Left ventricle myocardium superior (tissue), 1 donor: ENCODE data around the gene ADAMTS8. TPM values are rescaled to one million over a fixed set of nuclear protein-coding genes. Genes with fewer than 3 reads are reported as not detected.

Experiments
- ATAC-seq: fragments of 200-7000 bp; cut with Tn5 transposase; one replicate; pipeline ENCODE4 v1.9.1; 2020; ENCODE audit warnings: mild to moderate bottlenecking, moderate library complexity
- DNase-seq: peaks from one replicate; pipeline ENCODE4 v3.0.0-alpha.2; 2020
- intact Hi-C: fragments of 100-400 bp; cut with micrococcal nuclease; formaldehyde crosslinking; loops from one replicate; pipeline ENCODE4 v1.11.0; 2022
- total RNA-seq: library from RNA; stranded (reverse); fragmentation: NEBNext Ultra II Directional; extraction: Animal tissue kit (Norgen Biotek cat#: 25700); gene quantifications from one replicate; pipeline ENCODE4 v1.2.1, GENCODE V29; 2021
- donor health status: DM: no; HTN: yes; CAD: no; lungs with severe emphysema.

The ADAMTS8 gene
- total RNA-seq, 1 donor from 2014 or later = 0.42 TPM

GRCh38 chr11:130426223-130426836 is 2.1 kb downstream of the ADAMTS8 start:
- DNase-seq = peak; percentile 45
- ATAC-seq = peak; percentile 61
- intact Hi-C loops = loop anchor here (10.0 kb wide), 1 partner anchor 212 kb away; no protein-coding TSS in a partner anchor

GRCh38 chr11:130425156-130425555 is 3.3 kb downstream of the ADAMTS8 start:
- no peak for ATAC-seq
- intact Hi-C loops = loop anchor here (10.0 kb wide), 1 partner anchor 210 kb away; no protein-coding TSS in a partner anchor
- DNase-seq = no peak

GRCh38 chr11:130424613-130425140 is 3.7 kb downstream of the ADAMTS8 start:
- intact Hi-C loops = loop anchor here (10.0 kb wide), 1 partner anchor 210 kb away; no protein-coding TSS in a partner anchor
- DNase-seq (no peak), ATAC-seq (no peak)

GRCh38 chr11:130423541-130424142 is 4.8 kb downstream of the ADAMTS8 start:
- no peak for DNase-seq
- intact Hi-C loops = loop anchor here (10.0 kb wide), 1 partner anchor 209 kb away; no protein-coding TSS in a partner anchor

GRCh38 chr11:130422251-130422995 is 6.0 kb downstream of the ADAMTS8 start:
- ATAC-seq (no peak), DNase-seq (no peak)
- intact Hi-C loops = loop anchor here (10.0 kb wide), 1 partner anchor 208 kb away; no protein-coding TSS in a partner anchor

More at GRCh38 chr11:130423541-130424142, 4.8 kb downstream of the ADAMTS8 start:
- no peak for ATAC-seq

GRCh38 chr11:130421697-130422096 is 6.7 kb downstream of the ADAMTS8 start:
- ATAC-seq (no peak), DNase-seq (no peak)
- intact Hi-C loops = loop anchor here (10.0 kb wide), 1 partner anchor 207 kb away; no protein-coding TSS in a partner anchor

- ATAC-seq (no peak), DNase-seq (no peak)
- intact Hi-C loops = loop anchor here (10.0 kb wide), 1 partner anchor 206 kb away; no protein-coding TSS in a partner anchor
Observed at GRCh38 chr11:130421199-130421585, 7.2 kb downstream of the ADAMTS8 start.

- intact Hi-C loops = loop anchor here (10.0 kb wide), 1 partner anchor 206 kb away; no protein-coding TSS in a partner anchor
- DNase-seq (no peak), ATAC-seq (peak; percentile 50)
Observed at GRCh38 chr11:130420478-130421198, 7.8 kb downstream of the ADAMTS8 start.

- ATAC-seq = peak; percentile 36
- no peak for DNase-seq
- intact Hi-C loops = no loop called here
Observed at GRCh38 chr11:130418756-130419155, 9.7 kb downstream of the ADAMTS8 start.

GRCh38 chr11:130418210-130418609 is 10.2 kb downstream of the ADAMTS8 start:
- intact Hi-C loops = no loop called here
- DNase-seq (no peak), ATAC-seq (no peak)

- ATAC-seq (no peak), DNase-seq (no peak)
- intact Hi-C loops = no loop called here
Observed at GRCh38 chr11:130416906-130417305, 11.5 kb downstream of the ADAMTS8 start.

GRCh38 chr11:130416530-130416882 is 11.9 kb downstream of the ADAMTS8 start:
- DNase-seq (no peak), ATAC-seq (no peak)
- intact Hi-C loops = no loop called here

- no peak for DNase-seq
- ATAC-seq = no peak
Observed at GRCh38 chr11:130415731-130416529, 12.5 kb downstream of the ADAMTS8 start.

GRCh38 chr11:130414107-130415080 is 14.0 kb downstream of the ADAMTS8 start:
- no peak for ATAC-seq
- DNase-seq = no peak
- intact Hi-C loops = no loop called here

More at GRCh38 chr11:130415731-130416529, 12.5 kb downstream of the ADAMTS8 start:
- intact Hi-C loops = no loop called here

- DNase-seq (no peak), ATAC-seq (no peak)
- intact Hi-C loops = no loop called here
Observed at GRCh38 chr11:130413405-130414106, 14.9 kb downstream of the ADAMTS8 start.

- intact Hi-C loops = no loop called here
- no peak for ATAC-seq
Observed at GRCh38 chr11:130411223-130411622, 17.2 kb downstream of the ADAMTS8 start.

More at GRCh38 chr11:130411223-130411622, 17.2 kb downstream of the ADAMTS8 start:
- DNase-seq = no peak
